ENCODE data around the gene SIK2. TPM values are rescaled to one million over a fixed set of nuclear protein-coding genes. Genes with fewer than 3 reads are reported as not detected.

SIK2 gene
- total and polyA plus RNA-seq, 2 donors (not counting 1 experiment from before 2014, with no cell fraction given): 4.9 to 21.8 TPM

- CTCF ChIA-PET: no interaction called here
- no peaks in the 10 kb centered on the region for H3K4me1 Mint-ChIP-seq
- Histone ChIP-seq H3K9ac (ENCODE audit: low read length) (no peak overlapping the region), H3K79me2 (ENCODE audit: control insufficient read depth, insufficient read depth, low read length) (peaks cover 4% of the 10 kb centered on the region), H2AFZ (ENCODE audit: insufficient read depth, low read depth, low read length, poor library complexity, severe bottlenecking) (no peak overlapping the region), H3K36me3 (replicated peaks in 1 of 2; ENCODE audit: control extremely low read depth in 1 of 2, control insufficient read depth in 1 of 2, extremely low read depth in 1 of 2, insufficient read depth in 2 of 2, low read length in 1 of 2) (peaks cover 6 to 7% of the 10 kb centered on the region in 2 experiments), H3K4me2 (replicated peaks; ENCODE audit: low read depth, low read length, poor library complexity, severe bottlenecking) (no peak overlapping the region), H3K27ac (ENCODE audit: low read length in 2 of 2) (no peak overlapping the region), H3K9me3 (ENCODE audit: control extremely low read depth in 1 of 3, control insufficient read depth in 2 of 3, insufficient read depth in 1 of 3, low read length in 2 of 3) (no peaks in the 10 kb centered on the region), H3K4me3 (ENCODE audit: control extremely low read depth in 1 of 5, extremely low read depth in 1 of 5, insufficient read depth in 1 of 5, low read depth in 2 of 5, low read length in 4 of 5) (no peak overlapping the region), H3K27me3 (replicated peaks in 1 of 4; ENCODE audit: control extremely low read depth in 1 of 4, control insufficient read depth in 3 of 4, insufficient read depth in 4 of 4, low read length in 3 of 4) (no peaks in the 10 kb centered on the region), H3K4me1 (ENCODE audit: control insufficient read depth in 2 of 2, insufficient read depth in 2 of 2, low read length in 2 of 2) (no peaks in the 10 kb centered on the region), H4K20me1 (ENCODE audit: control insufficient read depth, insufficient read depth, low read length, poor library complexity, severe bottlenecking) (peaks cover 4% of the 10 kb centered on the region)
- H3K27ac Mint-ChIP-seq: no peak overlapping the region
- WGBS (ENCODE audit: insufficient coverage): no CpG with 5 or more reads among the region's 1 CpG
- intact Hi-C loops (cut with micrococcal nuclease): no loop called here
- TF ChIP-seq EZH2 (IDR thresholded peaks at IDR 0.05; ENCODE audit: borderline replicate concordance, insufficient read depth, low read depth, low read length, poor library complexity, severe bottlenecking): no peak
- no peak for TF ChIP-seq CTCF (IDR thresholded peaks at IDR 0.05)
- DNase-seq (no peak), ATAC-seq (ENCODE audit: low read depth) (no peak)
- no peaks in the 10 kb centered on the region for H3K27me3 Mint-ChIP-seq
- H3K9me3 Mint-ChIP-seq (ENCODE audit: insufficient read depth): no peaks in the 10 kb centered on the region
- H3K4me3 Mint-ChIP-seq: no peak overlapping the region
- POLR2A ChIA-PET: no interaction called here
Observed at GRCh38 chr11:111627591-111627990, 25.3 kb downstream of the SIK2 start.

- CTCF ChIA-PET: no interaction called here
- POLR2A ChIA-PET: no interaction called here
- H3K4me1 Mint-ChIP-seq: no peaks in the 10 kb centered on the region
- ATAC-seq (ENCODE audit: low read depth) (no peak), DNase-seq (no peak)
- Histone ChIP-seq H3K9ac (ENCODE audit: low read length) (no peak overlapping the region), H4K20me1 (ENCODE audit: control insufficient read depth, insufficient read depth, low read length, poor library complexity, severe bottlenecking) (peaks cover 8% of the 10 kb centered on the region), H2AFZ (ENCODE audit: insufficient read depth, low read depth, low read length, poor library complexity, severe bottlenecking) (no peak overlapping the region), H3K4me1 (ENCODE audit: control insufficient read depth in 2 of 2, insufficient read depth in 2 of 2, low read length in 2 of 2) (no peaks in the 10 kb centered on the region), H3K4me2 (replicated peaks; ENCODE audit: low read depth, low read length, poor library complexity, severe bottlenecking) (no peak overlapping the region), H3K27ac (ENCODE audit: low read length in 2 of 2) (no peak overlapping the region), H3K27me3 (replicated peaks in 1 of 4; ENCODE audit: control extremely low read depth in 1 of 4, control insufficient read depth in 3 of 4, insufficient read depth in 4 of 4, low read length in 3 of 4) (no peaks in the 10 kb centered on the region), H3K9me3 (ENCODE audit: control extremely low read depth in 1 of 3, control insufficient read depth in 2 of 3, insufficient read depth in 1 of 3, low read length in 2 of 3) (no peaks in the 10 kb centered on the region), H3K36me3 (replicated peaks in 1 of 2; ENCODE audit: control extremely low read depth in 1 of 2, control insufficient read depth in 1 of 2, extremely low read depth in 1 of 2, insufficient read depth in 2 of 2, low read length in 1 of 2) (peaks cover 0 to 4% of the 10 kb centered on the region in 2 experiments), H3K79me2 (ENCODE audit: control insufficient read depth, insufficient read depth, low read length) (peaks cover 4% of the 10 kb centered on the region), H3K4me3 (ENCODE audit: control extremely low read depth in 1 of 5, extremely low read depth in 1 of 5, insufficient read depth in 1 of 5, low read depth in 2 of 5, low read length in 4 of 5) (no peak overlapping the region)
- H3K27ac Mint-ChIP-seq: no peak overlapping the region
- no peaks in the 10 kb centered on the region for H3K27me3 Mint-ChIP-seq
- no peak for TF ChIP-seq EZH2 (IDR thresholded peaks at IDR 0.05; ENCODE audit: borderline replicate concordance, insufficient read depth, low read depth, low read length, poor library complexity, severe bottlenecking)
- TF ChIP-seq CTCF (IDR thresholded peaks at IDR 0.05): no peak
- no peak overlapping the region for H3K4me3 Mint-ChIP-seq
- no peaks in the 10 kb centered on the region for H3K9me3 Mint-ChIP-seq (ENCODE audit: insufficient read depth)
- intact Hi-C loops (cut with micrococcal nuclease): no loop called here
- WGBS (ENCODE audit: insufficient coverage): no CpG with 5 or more reads among the region's 2 CpGs
Observed at GRCh38 chr11:111629499-111629898, 27.2 kb downstream of the SIK2 start.
